GM12891 (cell line): ENCODE results near the gene LRPAP1.

ENCODE experiments used
- PAX5 ChIP-seq: IDR thresholded peaks from 2 replicates; pipeline ENCODE4 v1.6.1; 2011; ENCODE audit warnings: low read length, moderate library complexity, mild to moderate bottlenecking; ENCODE audit not compliant: insufficient read depth, severe bottlenecking
- POLR2A ChIP-seq: IDR thresholded peaks from 2 replicates; pipeline ENCODE4 v1.6.1; 2011; ENCODE audit warnings: low read depth, low read length, control low read depth
- POLR2AphosphoS5 ChIP-seq: IDR thresholded peaks from 2 replicates; pipeline ENCODE4 v1.6.1; 2011; ENCODE audit warnings: low read depth, low read length, control low read depth
- POU2F2 ChIP-seq: IDR thresholded peaks from 2 replicates; pipeline ENCODE4 v1.6.1; 2011; ENCODE audit warnings: low read depth, mild to moderate bottlenecking, control low read depth, low read length, moderate library complexity
- SPI1 ChIP-seq: IDR thresholded peaks from 2 replicates; pipeline ENCODE4 v1.6.1; 2011; ENCODE audit warnings: low read depth, low read length, control low read depth
- TAF1 ChIP-seq: IDR thresholded peaks from 2 replicates; pipeline ENCODE4 v1.6.1; 2011; ENCODE audit warnings: low read depth, low read length, control low read depth

GRCh38 chr4:3465698-3466671, 66.2 kb downstream of the LRPAP1 start:
- TF ChIP-seq POLR2AphosphoS5 (no peak), SPI1 (no peak), TAF1 (no peak), POLR2A (no peak), POU2F2 (no peak), PAX5 (no peak)
